WI38 (cell line): ENCODE data around the gene PSORS1C1.

Experiments
- H3K4me3 ChIP-seq: 2 replicates; pipeline ENCODE4 v1.5.1; 2011; ENCODE audit warnings: low read depth, mild to moderate bottlenecking, control low read depth, low read length
- CTCF ChIP-seq: IDR thresholded peaks from 2 replicates; pipeline ENCODE4 v1.5.1; 2012; ENCODE audit warnings: low read depth, mild to moderate bottlenecking, control low read depth, low read length

Gene PSORS1C1

GRCh38 chr6:31152781-31153180, 38.2 kb downstream of the PSORS1C1 start:
- no peak overlapping the region for H3K4me3 ChIP-seq
- no peak for TF ChIP-seq CTCF

- no peak for TF ChIP-seq CTCF
Measured at GRCh38 chr6:31154436-31154835, 39.8 kb downstream of the PSORS1C1 start.

GRCh38 chr6:31156641-31157040, 42.0 kb downstream of the PSORS1C1 start:
- no peak overlapping the region for H3K4me3 ChIP-seq
- TF ChIP-seq CTCF: no peak

More at GRCh38 chr6:31154436-31154835, 39.8 kb downstream of the PSORS1C1 start:
- H3K4me3 ChIP-seq: no peak overlapping the region

- no peak for TF ChIP-seq CTCF
Measured at GRCh38 chr6:31157513-31158139, 43.0 kb downstream of the PSORS1C1 start, which contains the start of gene CCHCR1. Gene CCHCR1, minus strand, starts transcription at chr6:31157802. Its CDS starts 202 bp downstream, at chr6:31157600.

GRCh38 chr6:31158140-31158862, 43.7 kb downstream of the PSORS1C1 start, which contains the start of gene TCF19:
Gene TCF19, plus strand, starts transcription at chr6:31158589. Its CDS starts 881 bp downstream, at chr6:31159470.
- no peak for TF ChIP-seq CTCF
- H3K4me3 ChIP-seq: peak within 1 kb of the TSS; percentile 77

More at GRCh38 chr6:31157513-31158139, 43.0 kb downstream of the PSORS1C1 start, which contains the start of gene CCHCR1:
- peak within 1 kb of the TSS; percentile 77 for H3K4me3 ChIP-seq

GRCh38 chr6:31158863-31159855, 44.6 kb downstream of the PSORS1C1 start:
- TF ChIP-seq CTCF: no peak
- H3K4me3 ChIP-seq: peak overlapping the region; percentile 67
